GM12864 (cell line): ENCODE measurements around the gene ACTMAP.
"Not testable (repeated sequence)": the region's sequence is repeated elsewhere in the genome, so short reads cannot be mapped to it uniquely, and the experiment has no call there.

Experiments used
- DNase-seq: peaks from one replicate; pipeline ENCODE4 v3.0.0-alpha.2; 2011; ENCODE audit warnings: low read depth
- H3K4me3 ChIP-seq: 2 replicates; pipeline ENCODE4 v1.5.1; 2011; ENCODE audit warnings: mild to moderate bottlenecking, low read depth, low read length, control low read depth
- TF ChIP-seq, protein P1 (sequence below): IDR thresholded peaks from 2 replicates; pipeline ENCODE4 v1.5.1; 2011; ENCODE audit warnings: low read depth, mild to moderate bottlenecking, moderate library complexity, low read length, control low read depth, inconsistent platforms; ENCODE audit errors: missing control alignments

Gene ACTMAP

DNA sequence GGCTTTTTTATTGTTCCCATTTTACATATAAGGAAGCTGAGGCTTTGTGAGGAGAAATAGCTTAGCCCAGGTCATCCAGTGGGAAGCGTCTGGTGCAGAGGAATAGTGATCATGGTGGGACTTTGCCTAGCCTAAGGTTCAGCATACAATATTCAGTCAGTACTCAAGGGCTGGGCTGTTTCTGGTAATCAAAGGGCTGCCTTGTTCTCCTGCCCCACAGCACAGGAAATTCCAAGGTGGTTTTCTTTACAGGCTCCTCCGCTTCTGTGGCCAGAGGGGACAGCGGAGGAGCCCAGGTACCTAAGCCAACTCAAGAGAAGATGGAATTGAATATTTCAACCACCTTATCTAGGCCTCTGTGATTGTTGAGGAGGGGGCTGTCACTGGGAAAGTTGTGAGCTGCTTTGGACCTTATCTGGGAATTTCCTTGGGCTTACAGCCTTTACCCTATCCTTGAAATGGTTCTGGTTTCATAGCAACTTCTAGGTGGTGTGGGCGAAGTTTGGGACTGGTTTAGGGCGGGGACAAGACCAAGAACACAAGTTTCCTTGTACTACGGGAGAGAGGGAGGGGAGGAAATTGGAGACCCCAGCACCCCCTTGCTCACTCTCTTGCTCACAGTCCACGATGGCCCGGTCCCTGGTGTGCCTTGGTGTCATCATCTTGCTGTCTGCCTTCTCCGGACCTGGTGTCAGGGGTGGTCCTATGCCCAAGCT, 24.8 kb upstream of the ACTMAP start, which contains the start of gene MIA:
Gene MIA (plus strand): TSS at position 606 of the 716 bp plus-strand sequence. CDS start 22 bp downstream, at position 628.
- TF ChIP-seq, protein P1, sequence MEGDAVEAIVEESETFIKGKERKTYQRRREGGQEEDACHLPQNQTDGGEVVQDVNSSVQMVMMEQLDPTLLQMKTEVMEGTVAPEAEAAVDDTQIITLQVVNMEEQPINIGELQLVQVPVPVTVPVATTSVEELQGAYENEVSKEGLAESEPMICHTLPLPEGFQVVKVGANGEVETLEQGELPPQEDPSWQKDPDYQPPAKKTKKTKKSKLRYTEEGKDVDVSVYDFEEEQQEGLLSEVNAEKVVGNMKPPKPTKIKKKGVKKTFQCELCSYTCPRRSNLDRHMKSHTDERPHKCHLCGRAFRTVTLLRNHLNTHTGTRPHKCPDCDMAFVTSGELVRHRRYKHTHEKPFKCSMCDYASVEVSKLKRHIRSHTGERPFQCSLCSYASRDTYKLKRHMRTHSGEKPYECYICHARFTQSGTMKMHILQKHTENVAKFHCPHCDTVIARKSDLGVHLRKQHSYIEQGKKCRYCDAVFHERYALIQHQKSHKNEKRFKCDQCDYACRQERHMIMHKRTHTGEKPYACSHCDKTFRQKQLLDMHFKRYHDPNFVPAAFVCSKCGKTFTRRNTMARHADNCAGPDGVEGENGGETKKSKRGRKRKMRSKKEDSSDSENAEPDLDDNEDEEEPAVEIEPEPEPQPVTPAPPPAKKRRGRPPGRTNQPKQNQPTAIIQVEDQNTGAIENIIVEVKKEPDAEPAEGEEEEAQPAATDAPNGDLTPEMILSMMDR, result no peak
- no peak within 1 kb of the TSS for H3K4me3 ChIP-seq
- DNase-seq, result no peak

DNA sequence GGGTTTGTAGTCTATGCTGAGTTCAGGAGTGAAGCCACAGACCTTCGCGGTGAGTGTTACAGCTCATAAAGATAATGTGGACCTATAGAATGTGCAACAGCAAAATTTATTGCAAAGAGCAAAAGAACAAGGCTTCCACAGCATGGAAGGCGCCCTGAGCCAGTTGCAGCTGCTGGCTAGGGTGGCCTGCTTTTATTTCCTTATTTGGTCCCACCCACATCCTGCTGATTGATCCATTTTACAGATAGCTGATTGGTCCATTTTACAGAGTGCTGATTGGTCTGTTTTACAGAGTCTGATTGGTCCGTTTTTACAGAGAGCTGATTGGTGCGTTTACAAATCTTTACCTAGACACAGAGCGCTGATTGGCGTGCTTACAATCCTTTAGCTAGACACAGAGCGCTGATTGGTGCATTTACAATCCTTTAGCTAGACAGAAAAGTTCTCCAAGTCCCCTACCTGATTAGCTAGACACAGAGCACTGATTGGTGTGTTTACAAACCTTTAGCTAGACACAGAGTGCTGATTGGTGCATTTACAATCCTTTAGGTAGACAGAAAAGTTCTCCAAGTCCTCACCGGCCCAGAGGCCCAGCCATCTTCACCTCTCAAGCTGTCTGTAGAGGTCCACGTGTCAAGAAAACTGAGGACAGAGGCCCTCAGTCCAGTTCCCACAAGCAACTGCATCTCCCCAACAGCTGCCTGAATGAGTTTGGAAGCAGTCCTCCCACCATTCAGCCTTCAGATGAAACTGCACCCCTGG, 21.0 kb upstream of the ACTMAP start:
- not testable (repeated sequence) for H3K4me3 ChIP-seq, DNase-seq

- TF ChIP-seq, protein P1, result no peak
- DNase-seq, result no peak
- H3K4me3 ChIP-seq, result no peak overlapping the region
Observed at GRCh38 chr19:40768869-40769268, 18.6 kb upstream of the ACTMAP start.

DNA sequence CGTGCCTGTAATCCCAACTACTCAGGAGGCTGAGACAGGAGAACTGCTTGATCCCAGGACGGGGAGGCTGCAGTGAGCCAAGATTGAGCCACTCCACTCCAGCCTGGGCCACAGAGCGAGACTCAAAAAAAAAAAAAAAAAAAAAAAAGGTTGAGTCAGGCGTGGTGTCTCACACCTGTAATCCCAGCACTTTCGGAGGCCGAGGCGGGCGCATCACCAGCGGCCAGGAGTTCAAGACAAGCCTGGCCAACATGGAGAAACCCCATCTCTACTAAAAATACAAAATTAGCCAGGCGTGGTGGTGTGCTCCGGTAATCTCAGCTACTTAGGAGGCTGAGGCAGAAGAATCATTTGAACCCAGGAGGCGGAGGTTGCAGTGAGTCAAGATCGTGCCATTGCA, 16.1 kb upstream of the ACTMAP start:
- not testable (repeated sequence) for DNase-seq

DNA sequence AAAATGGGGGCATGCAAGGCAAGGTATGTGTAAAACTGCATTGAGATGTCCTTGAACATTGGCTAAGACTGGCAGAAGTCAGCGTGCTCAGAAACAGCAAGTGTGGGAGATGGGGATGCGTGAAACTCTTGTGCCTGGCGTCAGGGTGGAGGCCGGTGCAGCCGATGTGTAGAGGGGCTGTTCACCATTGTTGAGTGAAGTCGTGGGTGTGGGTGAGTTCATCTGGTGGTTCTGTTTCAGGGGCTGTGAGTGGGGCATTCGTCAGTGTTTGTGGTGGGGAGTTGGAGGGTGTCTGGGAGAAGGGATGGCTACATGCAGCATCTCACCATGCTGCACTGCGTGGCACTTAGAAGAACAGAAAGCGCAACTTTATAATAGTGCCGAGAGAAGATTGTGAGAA, 13.7 kb upstream of the ACTMAP start:
- DNase-seq, result no peak
- H3K4me3 ChIP-seq, result no peak overlapping the region
- TF ChIP-seq, protein P1, result no peak

More for the DNA sequence above, 16.1 kb upstream of the ACTMAP start:
- H3K4me3 ChIP-seq, result not testable (repeated sequence)

- TF ChIP-seq, protein P1, result no peak
- no peak for DNase-seq
- no peak overlapping the region for H3K4me3 ChIP-seq
Observed at GRCh38 chr19:40763526-40763925, 13.2 kb upstream of the ACTMAP start.

GRCh38 chr19:40762754-40763470, 12.6 kb upstream of the ACTMAP start:
- no peak overlapping the region for H3K4me3 ChIP-seq
- DNase-seq, result no peak
- TF ChIP-seq, protein P1, result no peak
